H1 (cell line): Measurements from ENCODE around the gene KBTBD3. TPM values are rescaled to one million over a fixed set of nuclear protein-coding genes. Genes with fewer than 3 reads are reported as not detected.

ENCODE experiments used
- CTCF ChIA-PET: fragments of 300-600 bp; sonication (Branson Sonifier 250); formaldehyde crosslinking; loops from one replicate; lab custom pipeline; 2021; ENCODE audit not compliant: partially characterized antibody; lab: Charles Lee
- POLR2A ChIA-PET: fragments of 300-600 bp; sonication (Branson Sonifier 250); formaldehyde crosslinking; loops from one replicate; lab custom pipeline; 2021; ENCODE audit warnings: inconsistent platforms; ENCODE audit not compliant: partially characterized antibody; lab: Charles Lee
- DNase-seq, 2 experiments: peaks; one replicate each; pipeline versions ENCODE4 v3.0.0 to v3.0.0-alpha.2; 2010 to 2022; ENCODE audit warnings: low spot score in 2 of 2, low read depth in 1 of 2, mixed read lengths in 1 of 2
- FAIRE-seq: peaks from 2 replicates; lab custom pipeline; 2011; peaks lifted over from hg19 to GRCh38; lab: Jason Lieb, UNC
- H2AFZ ChIP-seq: 2 replicates; pipeline ENCODE4 v1.8.1; 2012; ENCODE audit warnings: low read length, inconsistent platforms
- H2AK5ac ChIP-seq: 2 replicates; pipeline ENCODE4 v1.6.1; 2013; ENCODE audit warnings: low read depth, low read length
- H2BK120ac ChIP-seq: replicated peaks from 2 replicates; pipeline ENCODE3; 2013; ENCODE audit warnings: low read depth, low read length, inconsistent platforms
- H2BK12ac ChIP-seq: 2 replicates; pipeline ENCODE4 v1.6.1; 2013; ENCODE audit warnings: low read depth, low read length
- H2BK15ac ChIP-seq: 2 replicates; pipeline ENCODE4 v1.6.1; 2013; ENCODE audit warnings: low read length
- H2BK20ac ChIP-seq: 2 replicates; pipeline ENCODE4 v1.6.1; 2013; ENCODE audit warnings: low read length
- H2BK5ac ChIP-seq: 2 replicates; pipeline ENCODE4 v1.6.1; 2013; ENCODE audit warnings: low read depth, low read length
- H3K14ac ChIP-seq: 2 replicates; pipeline ENCODE4 v1.6.1; 2013; ENCODE audit warnings: inconsistent platforms; ENCODE audit not compliant: insufficient read length
- H3K18ac ChIP-seq: 2 replicates; pipeline ENCODE4 v1.6.1; 2013; ENCODE audit warnings: low read length; ENCODE audit errors: extremely low read depth
- H3K23ac ChIP-seq: 2 replicates; pipeline ENCODE4 v1.6.1; 2013; ENCODE audit warnings: inconsistent platforms; ENCODE audit not compliant: insufficient read length
- H3K23me2 ChIP-seq: 2 replicates; pipeline ENCODE4 v1.6.1; 2013; ENCODE audit warnings: low read depth, low read length
- H3K27ac ChIP-seq: 2 replicates; pipeline ENCODE4 v1.6.1; 2011; ENCODE audit warnings: low read depth, low read length, inconsistent platforms
- H3K27me3 ChIP-seq, 4 experiments: replicated peaks in 1 of 4; 1 replicate in 1 of 4; 2 replicates in 3 of 4; pipeline versions ENCODE4 v1.6.1 to v1.8.1; 2011 to 2013; ENCODE audit warnings: low read length in 3 of 4, mild to moderate bottlenecking in 3 of 4, inconsistent platforms in 2 of 4, mixed read lengths in 2 of 4, moderate library complexity in 1 of 4; ENCODE audit not compliant: control insufficient read depth in 3 of 4, insufficient read depth in 3 of 4; ENCODE audit errors: extremely low read depth in 1 of 4
- H3K36me3 ChIP-seq, 4 experiments: 2 replicates each; pipeline versions ENCODE4 v1.6.1 to v1.8.1; 2011 to 2013; ENCODE audit warnings: mild to moderate bottlenecking in 4 of 4, low read length in 3 of 4, moderate library complexity in 2 of 4, control low read depth in 1 of 4, inconsistent platforms in 1 of 4; ENCODE audit not compliant: insufficient read depth in 4 of 4, control insufficient read depth in 2 of 4
- H3K4ac ChIP-seq: replicated peaks from 2 replicates; pipeline ENCODE3; 2013; ENCODE audit warnings: low read length, low read depth, mixed read lengths, inconsistent platforms; ENCODE audit not compliant: insufficient read length
- H3K4me1 ChIP-seq, 4 experiments: replicated peaks in 1 of 4; 1 replicate in 1 of 4; 2 replicates in 3 of 4; pipeline versions ENCODE4 v1.6.1 to v1.8.1; 2011 to 2013; ENCODE audit warnings: low read length in 3 of 4, inconsistent platforms in 2 of 4, mixed read lengths in 1 of 4; ENCODE audit not compliant: insufficient read depth in 4 of 4, control insufficient read depth in 3 of 4
- H3K4me2 ChIP-seq, 2 experiments: 2 replicates each; pipeline versions ENCODE4 v1.6.1 to v1.8.1; 2011 to 2013; ENCODE audit warnings: low read depth in 2 of 2, low read length in 2 of 2, control low read depth in 1 of 2, inconsistent platforms in 1 of 2, mild to moderate bottlenecking in 1 of 2; ENCODE audit not compliant: insufficient read depth in 1 of 2
- H3K4me3 ChIP-seq, 4 experiments: fragments of 200-600, 300-600 bp in 1 of 4; sonication (generic), shearing (Covaris generic), sonication (Bioruptor Twin) in 1 of 4; 2 replicates each; pipeline versions ENCODE4 v1.5.1 to v1.8.1; 2011 to 2016; ENCODE audit warnings: low read length in 4 of 4, low read depth in 3 of 4, control low read depth in 2 of 4, inconsistent platforms in 2 of 4, mild to moderate bottlenecking in 2 of 4, mixed read lengths in 1 of 4, moderate library complexity in 1 of 4; ENCODE audit not compliant: insufficient read depth in 2 of 4; ENCODE audit errors: extremely low read depth in 1 of 4
- H3K56ac ChIP-seq: replicated peaks from 2 replicates; pipeline ENCODE3; 2013; ENCODE audit warnings: low read depth, mild to moderate bottlenecking, mixed read lengths, low read length, inconsistent platforms; ENCODE audit not compliant: insufficient read length
- H3K79me1 ChIP-seq: 2 replicates; pipeline ENCODE4 v1.6.1; 2013; ENCODE audit warnings: low read depth, low read length, control low read depth
- H3K79me2 ChIP-seq, 2 experiments: 2 replicates each; pipeline versions ENCODE4 v1.6.1 to v1.8.1; 2012 to 2013; ENCODE audit warnings: low read length in 2 of 2, mild to moderate bottlenecking in 2 of 2, inconsistent platforms in 1 of 2; ENCODE audit not compliant: insufficient read depth in 2 of 2, control insufficient read depth in 1 of 2
- H3K9ac ChIP-seq, 4 experiments: replicated peaks in 1 of 4; 1 replicate in 1 of 4; 2 replicates in 3 of 4; pipeline versions ENCODE4 v1.6.1 to v1.8.1; 2011 to 2013; ENCODE audit warnings: low read depth in 3 of 4, low read length in 3 of 4, control low read depth in 2 of 4, mild to moderate bottlenecking in 2 of 4, moderate library complexity in 2 of 4, inconsistent platforms in 1 of 4; ENCODE audit errors: extremely low read depth in 1 of 4
- H3K9me3 ChIP-seq, 2 experiments: 2 replicates each; pipeline versions ENCODE4 v1.6.1 to v1.8.1; 2012 to 2013; ENCODE audit warnings: mild to moderate bottlenecking in 2 of 2, moderate library complexity in 2 of 2, control low read depth in 1 of 2, inconsistent platforms in 1 of 2, low read depth in 1 of 2, low read length in 1 of 2, mixed read lengths in 1 of 2; ENCODE audit not compliant: insufficient read depth in 2 of 2
- H4K20me1 ChIP-seq, 2 experiments: replicated peaks in 1 of 2; 2 replicates each; pipeline versions ENCODE3 to v1.8.1; 2011 to 2013; ENCODE audit warnings: inconsistent platforms in 2 of 2, low read length in 2 of 2, mild to moderate bottlenecking in 1 of 2; ENCODE audit not compliant: insufficient read depth in 2 of 2, control insufficient read depth in 1 of 2
- H4K5ac ChIP-seq: 2 replicates; pipeline ENCODE4 v1.6.1; 2013; ENCODE audit warnings: low read length, low read depth, mixed read lengths, inconsistent platforms; ENCODE audit not compliant: insufficient read length
- H4K8ac ChIP-seq: 2 replicates; pipeline ENCODE4 v1.8.0; 2013; ENCODE audit warnings: mild to moderate bottlenecking, moderate library complexity, low read length, inconsistent platforms; ENCODE audit not compliant: insufficient read depth; ENCODE audit errors: extremely low read depth
- H4K91ac ChIP-seq: replicated peaks from 2 replicates; pipeline ENCODE3; 2013; ENCODE audit warnings: low read length, mixed read lengths, inconsistent platforms; ENCODE audit not compliant: insufficient read length
- BACH1 ChIP-seq: IDR thresholded peaks from 2 replicates; pipeline ENCODE4 v1.6.1; 2012; ENCODE audit warnings: low read length, improper control_type of control experiment
- BRCA1 ChIP-seq: IDR thresholded peaks from 2 replicates; pipeline ENCODE4 v1.6.1; 2012; ENCODE audit warnings: low read depth, low read length, improper control_type of control experiment
- POLR2AphosphoS5 ChIP-seq: IDR thresholded peaks from 2 replicates; pipeline ENCODE4 v1.6.1; 2011; ENCODE audit warnings: low read depth, low read length
- RBBP5 ChIP-seq: IDR thresholded peaks from 2 replicates; pipeline ENCODE4 v1.7.1; 2012; ENCODE audit warnings: low read depth, mild to moderate bottlenecking, inconsistent platforms, low read length, moderate library complexity, borderline replicate concordance
- SIX5 ChIP-seq: IDR thresholded peaks from 2 replicates; pipeline ENCODE4 v1.6.1; 2011; ENCODE audit warnings: mild to moderate bottlenecking, low read depth, low read length
- TCF12 ChIP-seq: IDR thresholded peaks from 2 replicates; pipeline ENCODE4 v1.6.1; 2011; ENCODE audit warnings: low read depth, mild to moderate bottlenecking, low read length
- USF2 ChIP-seq: IDR thresholded peaks from 2 replicates; pipeline ENCODE4 v1.6.1; 2011; ENCODE audit warnings: low read length, improper control_type of control experiment
- WGBS, 2 experiments: shearing (Covaris generic) in 1 of 2; methylation state at CpG; one replicate each; pipeline versions ENCODE4 v1.1.6 to v1.1.7; 2013 to 2015; ENCODE audit warnings: low lambda C conversion rate in 2 of 2, mixed read lengths in 2 of 2, inconsistent platforms in 1 of 2, low coverage in 1 of 2, missing lambda C conversion rate in 1 of 2; ENCODE audit not compliant: insufficient replicate concordance in 2 of 2, insufficient coverage in 1 of 2, insufficient read length in 1 of 2; ENCODE audit errors: extremely low coverage in 1 of 2, missing lambda C conversion rate in 1 of 2; 5-methylcytosine and 5-hydroxymethylcytosine counted together
- polyA plus RNA-seq, 7 experiments: library from polyadenylated mRNA; depleted of rRNA in 3 of 7; stranded (reverse) in 5 of 7; unstranded in 2 of 7; fragments of >200 nt in 5 of 7; fragments of 200-250 nt in 2 of 7; gene quantifications; 1 replicate in 5 of 7; 2 replicates in 1 of 7; 4 replicates in 1 of 7; pipeline versions ENCODE4 v1.2.1 to v1.2.3, GENCODE V29; 2011 to 2013; ENCODE audit warnings: missing spikeins in 2 of 7, mixed read lengths in 2 of 7
- total RNA-seq: library from RNA; stranded (reverse); fragmentation: NEBNext Ultra II Directional; extraction: Animal tissue kit (Norgen Biotek cat#: 25700); gene quantifications from 2 replicates; pipeline ENCODE4 v1.2.1, GENCODE V29; 2021

The KBTBD3 gene
- total and polyA plus RNA-seq, 2 of the 8 experiments (the other 6 are each of a cell fraction or from before 2014, with no cell fraction given), result 1.2 to 6.1 TPM

- Histone ChIP-seq H3K27ac (no peak overlapping the region), H3K36me3 (no peaks in the 10 kb centered on the region), H3K4me1 (peaks cover 0 to 5% (median 2%) of the 10 kb centered on the region in 4 experiments; a peak in 3 of 7 replicates), H2BK12ac (no peak overlapping the region), H3K79me1 (no peaks in the 10 kb centered on the region), H3K18ac (no peak overlapping the region), H2BK15ac (no peak overlapping the region), H3K56ac (no peak overlapping the region), H3K79me2 (no peaks in the 10 kb centered on the region), H2BK120ac (no peak overlapping the region), H3K9me3 (no peaks in the 10 kb centered on the region), H2BK5ac (no peak overlapping the region), H3K23me2 (no peaks in the 10 kb centered on the region), H2BK20ac (0 out of 2 replicates have a peak overlapping the region, but pooled peaks have one; percentile 37), H3K23ac (no peak overlapping the region), H3K4ac (no peak overlapping the region), H3K14ac (no peak overlapping the region), H4K20me1 (no peaks in the 10 kb centered on the region), H4K8ac (no peak overlapping the region), H3K4me2 (no peak overlapping the region), H4K5ac (no peak overlapping the region), H3K9ac (no peak overlapping the region), H3K4me3 (no peak overlapping the region), H3K27me3 (no peaks in the 10 kb centered on the region), H4K91ac (no peak overlapping the region), H2AFZ (no peak overlapping the region), H2AK5ac (no peak overlapping the region)
- DNase-seq, result no peak
- whole genome bisulfite sequencing, 2 experiments, result 88% methylated on average over 1 of the region's 1 CpG; no CpG with 5 or more reads in 1 of the 2 experiments
- CTCF ChIA-PET, result interaction anchor here (1.1 kb wide), 1 partner anchor 12 kb away, joined by 3 read pairs; no protein-coding TSS in a partner anchor
- TF ChIP-seq BRCA1, result no peak
- TF ChIP-seq TCF12, result no peak
- no peak for TF ChIP-seq RBBP5
- TF ChIP-seq SIX5, result no peak
- no peak for TF ChIP-seq BACH1
- TF ChIP-seq USF2, result no peak
- no peak for TF ChIP-seq POLR2AphosphoS5
- FAIRE-seq, result no peak
- POLR2A ChIA-PET, result no interaction called here
These were observed 14.9 kb downstream of the KBTBD3 start for GRCh38 chr11:106061954-106062949.
